Right lobe of liver (tissue), 4 donors: ENCODE data around the gene DMAC2L.

Experiments used
- CTCF ChIP-seq, 4 donors: fragments of 200-600 bp in 3 of 4; fragments of 450-650 bp in 1 of 4; IDR thresholded peaks; one replicate each; pipeline versions ENCODE4 v1.5.1 to v1.8.0; 2016 to 2022; ENCODE audit warnings: antibody characterized with exemption in 4 of 4, mild to moderate bottlenecking in 2 of 4
- POLR2A ChIP-seq: fragments of 450-650 bp; IDR thresholded peaks from one replicate; pipeline ENCODE4 v1.6.1; 2017; ENCODE audit warnings: antibody characterized with exemption, mild to moderate bottlenecking
- donor health status: DM: no; HTN: no; CAD: no.
- donor health status: DM: no; HTN: no; CAD: no.
- donor health status: DM: no; HTN: yes; CAD: no.

- TF ChIP-seq CTCF (IDR thresholded peaks at IDR 0.05) (no peak), POLR2A (no peak)
Observed at GRCh38 chr14:50290306-50290705, 21.8 kb upstream of the DMAC2L start.
